Keratinocyte (primary cell): ENCODE measurements around the gene LIN28B. TPM values are rescaled to one million over a fixed set of nuclear protein-coding genes. Genes with fewer than 3 reads are reported as not detected.

ENCODE experiments used
- DNase-seq: peaks from one replicate; pipeline ENCODE4 v3.0.0-alpha.2; 2011; ENCODE audit warnings: low read depth, missing footprints, low spot score
- FAIRE-seq: peaks from 2 replicates; lab custom pipeline; 2011; peaks lifted over from hg19 to GRCh38; lab: Jason Lieb, UNC
- H2AFZ ChIP-seq: 2 replicates; pipeline ENCODE4 v1.6.0; 2012; ENCODE audit warnings: low read length, control low read depth, inconsistent platforms; ENCODE audit not compliant: control insufficient read depth
- H3K27ac ChIP-seq: 2 replicates; pipeline ENCODE4 v1.5.1; 2011; ENCODE audit warnings: low read length; ENCODE audit not compliant: control insufficient read depth, insufficient read depth
- H3K27me3 ChIP-seq: 3 replicates; pipeline ENCODE4 v1.6.0; 2011; ENCODE audit warnings: low read length; ENCODE audit not compliant: control insufficient read depth, insufficient read depth; ENCODE audit errors: extremely low read depth
- H3K36me3 ChIP-seq, 2 experiments: 2 replicates in 1 of 2; 3 replicates in 1 of 2; pipeline ENCODE4 v1.5.1; 2011; ENCODE audit warnings: low read length in 2 of 2, mild to moderate bottlenecking in 1 of 2; ENCODE audit not compliant: control insufficient read depth in 2 of 2, insufficient read depth in 2 of 2; ENCODE audit errors: extremely low read depth in 1 of 2
- H3K4me1 ChIP-seq: 3 replicates; pipeline ENCODE4 v1.5.1; 2011; ENCODE audit warnings: low read length; ENCODE audit not compliant: control insufficient read depth, insufficient read depth; ENCODE audit errors: extremely low read depth
- H3K4me2 ChIP-seq: 3 replicates; pipeline ENCODE4 v1.6.0; 2011; ENCODE audit warnings: low read depth, low read length; ENCODE audit not compliant: control insufficient read depth, insufficient read depth; ENCODE audit errors: extremely low read depth
- H3K4me3 ChIP-seq, 3 experiments: fragments of 200-600 bp in 1 of 3; sonication (generic) in 1 of 3; 2 replicates in 2 of 3; 3 replicates in 1 of 3; pipeline ENCODE4 v1.5.1; 2011 to 2016; ENCODE audit warnings: low read length in 3 of 3, mild to moderate bottlenecking in 3 of 3, control low read depth in 2 of 3, inconsistent platforms in 1 of 3, low read depth in 1 of 3, mixed read lengths in 1 of 3, mixed run types in 1 of 3, moderate library complexity in 1 of 3; ENCODE audit not compliant: control insufficient read depth in 2 of 3, insufficient read depth in 2 of 3; ENCODE audit errors: extremely low read depth in 1 of 3
- H3K79me2 ChIP-seq: 2 replicates; pipeline ENCODE4 v1.6.0; 2012; ENCODE audit warnings: low read length; ENCODE audit not compliant: control insufficient read depth, insufficient read depth
- H3K9ac ChIP-seq: 3 replicates; pipeline ENCODE4 v1.6.0; 2011; ENCODE audit warnings: low read length; ENCODE audit not compliant: control insufficient read depth, insufficient read depth; ENCODE audit errors: extremely low read depth
- H3K9me1 ChIP-seq: 3 replicates; pipeline ENCODE4 v1.6.0; 2011; ENCODE audit warnings: low read length; ENCODE audit not compliant: control insufficient read depth, insufficient read depth; ENCODE audit errors: extremely low read depth
- H3K9me3 ChIP-seq: 2 replicates; pipeline ENCODE4 v1.5.1; 2012; ENCODE audit warnings: low read depth, low read length; ENCODE audit not compliant: control insufficient read depth
- H4K20me1 ChIP-seq: 3 replicates; pipeline ENCODE4 v1.6.0; 2011; ENCODE audit warnings: low read length; ENCODE audit not compliant: control insufficient read depth, insufficient read depth; ENCODE audit errors: extremely low read depth
- EZH2 ChIP-seq: IDR thresholded peaks from one replicate; pipeline ENCODE4 v1.6.1; 2012; ENCODE audit warnings: inconsistent platforms, mild to moderate bottlenecking, low read length, moderate library complexity
- dilution Hi-C: fragments of 300-500 bp; cut with MboI; formaldehyde crosslinking; loops from one replicate; pipeline ENCODE4 v1.7.0; 2020; ENCODE audit warnings: low sequenced_read_pairs; ENCODE audit not compliant: extremely low pct_ligation_motif_present
- polyA plus RNA-seq, 5 experiments: library from polyadenylated mRNA; depleted of rRNA in 3 of 5; stranded (reverse) in 3 of 5; stranded (forward) in 1 of 5; unstranded in 1 of 5; fragments of >200 nt; gene quantifications; 1 replicate in 1 of 5; 2 replicates in 3 of 5; 3 replicates in 1 of 5; pipeline versions ENCODE4 v1.2.1 to v1.2.3, GENCODE V29; 2011 to 2012; ENCODE audit warnings: missing spikeins in 2 of 5, low read depth in 1 of 5, low replicate concordance in 1 of 5
- TF ChIP-seq, protein P1 (sequence below), 3 experiments: IDR thresholded peaks in 1 of 3; conservative IDR thresholded peaks in 1 of 3; optimal IDR thresholded peaks in 1 of 3; 2 replicates in 2 of 3; 3 replicates in 1 of 3; pipeline versions ENCODE3 to v1.5.1; 2011; ENCODE audit warnings: low read length in 3 of 3, mild to moderate bottlenecking in 3 of 3, moderate library complexity in 2 of 3, control low read depth in 1 of 3, inconsistent platforms in 1 of 3; ENCODE audit not compliant: insufficient read depth in 2 of 3; ENCODE audit errors: extremely low read depth in 1 of 3

The LIN28B gene
- polyA plus RNA-seq, 1 donor (not counting 4 experiments of a cell fraction or from before 2014, with no cell fraction given) = not detected

DNA sequence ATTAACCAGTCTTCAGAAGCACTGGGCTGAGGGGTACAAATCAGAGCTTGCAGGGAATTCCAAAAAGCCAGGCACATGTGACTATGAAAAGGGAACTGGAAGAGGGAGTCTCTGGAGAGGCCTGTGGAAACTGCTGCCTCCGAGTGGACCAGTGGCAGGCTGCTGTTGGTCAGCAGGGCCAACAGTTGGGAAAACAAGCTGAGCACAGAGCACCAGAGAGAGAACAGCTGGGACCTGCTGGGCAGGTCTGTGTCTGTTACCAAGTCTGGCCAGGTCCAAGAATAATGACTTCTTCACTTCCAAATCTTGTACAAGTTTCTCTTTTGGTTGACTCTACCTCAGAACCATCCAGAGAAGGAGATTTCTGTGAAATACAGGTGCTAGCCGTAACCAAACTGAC lies 81.4 kb downstream of the LIN28B start:
- H3K27ac ChIP-seq = no peak overlapping the region
- H3K4me3 ChIP-seq = no peak overlapping the region
- H4K20me1 ChIP-seq = no peaks in the 10 kb centered on the region
- no peak for FAIRE-seq
- no peak overlapping the region for H2AFZ ChIP-seq
- no peak for DNase-seq
- H3K79me2 ChIP-seq = no peaks in the 10 kb centered on the region
- no peak overlapping the region for H3K9ac ChIP-seq
- H3K27me3 ChIP-seq = no peaks in the 10 kb centered on the region
- no peaks in the 10 kb centered on the region for H3K9me3 ChIP-seq
- H3K36me3 ChIP-seq = no peaks in the 10 kb centered on the region
- TF ChIP-seq, protein P1, sequence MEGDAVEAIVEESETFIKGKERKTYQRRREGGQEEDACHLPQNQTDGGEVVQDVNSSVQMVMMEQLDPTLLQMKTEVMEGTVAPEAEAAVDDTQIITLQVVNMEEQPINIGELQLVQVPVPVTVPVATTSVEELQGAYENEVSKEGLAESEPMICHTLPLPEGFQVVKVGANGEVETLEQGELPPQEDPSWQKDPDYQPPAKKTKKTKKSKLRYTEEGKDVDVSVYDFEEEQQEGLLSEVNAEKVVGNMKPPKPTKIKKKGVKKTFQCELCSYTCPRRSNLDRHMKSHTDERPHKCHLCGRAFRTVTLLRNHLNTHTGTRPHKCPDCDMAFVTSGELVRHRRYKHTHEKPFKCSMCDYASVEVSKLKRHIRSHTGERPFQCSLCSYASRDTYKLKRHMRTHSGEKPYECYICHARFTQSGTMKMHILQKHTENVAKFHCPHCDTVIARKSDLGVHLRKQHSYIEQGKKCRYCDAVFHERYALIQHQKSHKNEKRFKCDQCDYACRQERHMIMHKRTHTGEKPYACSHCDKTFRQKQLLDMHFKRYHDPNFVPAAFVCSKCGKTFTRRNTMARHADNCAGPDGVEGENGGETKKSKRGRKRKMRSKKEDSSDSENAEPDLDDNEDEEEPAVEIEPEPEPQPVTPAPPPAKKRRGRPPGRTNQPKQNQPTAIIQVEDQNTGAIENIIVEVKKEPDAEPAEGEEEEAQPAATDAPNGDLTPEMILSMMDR (optimal IDR thresholded peaks at IDR 0.05 in 1 of 3, IDR thresholded peaks at IDR 0.05 in 1 of 3, conservative IDR thresholded peaks at IDR 0.05 in 1 of 3; ENCODE audit: extremely low read depth in 1 of 3, insufficient read depth in 2 of 3, low read length in 3 of 3) = no peak
- no peak for TF ChIP-seq EZH2
- no peaks in the 10 kb centered on the region for H3K9me1 ChIP-seq
- dilution Hi-C loops = no loop called here
- H3K4me2 ChIP-seq = no peak overlapping the region
- no peaks in the 10 kb centered on the region for H3K4me1 ChIP-seq

DNA sequence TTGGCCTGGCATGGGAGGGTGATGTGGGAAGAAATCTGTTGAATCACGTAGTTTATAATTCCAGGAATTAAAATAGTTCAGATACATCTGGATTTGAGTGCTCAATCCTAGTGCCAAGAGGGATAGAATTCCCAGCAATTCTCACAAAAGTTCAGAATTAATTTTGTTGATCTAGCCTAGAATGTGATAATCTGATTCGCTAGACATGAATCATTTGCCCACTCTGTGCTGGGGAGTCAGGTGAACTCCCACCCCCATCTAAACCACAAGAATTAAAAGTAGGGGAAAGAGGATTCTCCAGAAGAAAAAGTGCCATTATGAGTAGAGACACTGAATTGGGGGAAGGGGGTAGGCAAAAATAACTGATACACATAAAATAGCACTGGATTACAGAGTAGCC lies 85.0 kb downstream of the LIN28B start:
- H4K20me1 ChIP-seq = no peaks in the 10 kb centered on the region
- dilution Hi-C loops = no loop called here
- H3K9me3 ChIP-seq = no peaks in the 10 kb centered on the region
- H3K27me3 ChIP-seq = no peaks in the 10 kb centered on the region
- TF ChIP-seq, protein P1 (optimal IDR thresholded peaks at IDR 0.05 in 1 of 3, IDR thresholded peaks at IDR 0.05 in 1 of 3, conservative IDR thresholded peaks at IDR 0.05 in 1 of 3; ENCODE audit: extremely low read depth in 1 of 3, insufficient read depth in 2 of 3, low read length in 3 of 3) = no peak
- no peak for TF ChIP-seq EZH2
- H3K27ac ChIP-seq = no peak overlapping the region
- no peak overlapping the region for H3K4me2 ChIP-seq
- no peak overlapping the region for H3K4me3 ChIP-seq
- no peaks in the 10 kb centered on the region for H3K4me1 ChIP-seq
- H3K9ac ChIP-seq = no peak overlapping the region
- no peaks in the 10 kb centered on the region for H3K36me3 ChIP-seq
- no peak overlapping the region for H2AFZ ChIP-seq
- H3K9me1 ChIP-seq = no peaks in the 10 kb centered on the region
- FAIRE-seq = no peak
- no peaks in the 10 kb centered on the region for H3K79me2 ChIP-seq
- DNase-seq = no peak
